Measurements from ENCODE around the gene TRIB2.

Gene TRIB2

GRCh38 chr2:12754643-12755042 is 37.9 kb downstream of the TRIB2 start:
- DNase-seq, result no peak

- no peak for DNase-seq
These were observed 38.6 kb downstream of the TRIB2 start for GRCh38 chr2:12755384-12755783.

GRCh38 chr2:12759248-12759647 is 42.5 kb downstream of the TRIB2 start:
- no peak for DNase-seq

DNA sequence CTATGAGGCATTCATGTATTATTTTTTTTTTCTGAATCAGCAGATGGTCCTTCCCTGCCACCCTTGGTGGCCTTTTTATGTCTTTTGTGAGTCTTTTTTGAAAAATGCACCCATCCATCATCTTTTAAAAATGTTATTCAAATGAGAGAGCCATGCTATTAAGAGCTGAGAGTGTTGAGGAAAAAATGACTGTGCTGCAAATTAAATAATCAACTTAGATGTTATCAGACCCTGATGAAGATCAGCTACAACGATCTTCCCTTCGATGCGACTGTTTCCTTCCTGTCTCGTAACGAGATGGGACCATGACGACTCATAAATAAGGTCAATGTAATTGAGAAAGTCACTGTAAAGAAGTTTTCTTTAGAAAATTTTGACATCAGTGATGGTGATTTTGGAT is 44.4 kb downstream of the TRIB2 start:
- DNase-seq, result no peak

- DNase-seq, result no peak
These were observed 45.6 kb downstream of the TRIB2 start for GRCh38 chr2:12762337-12762736.

- no peak for DNase-seq
These were observed 46.2 kb downstream of the TRIB2 start for GRCh38 chr2:12762976-12763375.

GRCh38 chr2:12763486-12763885 is 46.8 kb downstream of the TRIB2 start:
- DNase-seq, result no peak

DNA sequence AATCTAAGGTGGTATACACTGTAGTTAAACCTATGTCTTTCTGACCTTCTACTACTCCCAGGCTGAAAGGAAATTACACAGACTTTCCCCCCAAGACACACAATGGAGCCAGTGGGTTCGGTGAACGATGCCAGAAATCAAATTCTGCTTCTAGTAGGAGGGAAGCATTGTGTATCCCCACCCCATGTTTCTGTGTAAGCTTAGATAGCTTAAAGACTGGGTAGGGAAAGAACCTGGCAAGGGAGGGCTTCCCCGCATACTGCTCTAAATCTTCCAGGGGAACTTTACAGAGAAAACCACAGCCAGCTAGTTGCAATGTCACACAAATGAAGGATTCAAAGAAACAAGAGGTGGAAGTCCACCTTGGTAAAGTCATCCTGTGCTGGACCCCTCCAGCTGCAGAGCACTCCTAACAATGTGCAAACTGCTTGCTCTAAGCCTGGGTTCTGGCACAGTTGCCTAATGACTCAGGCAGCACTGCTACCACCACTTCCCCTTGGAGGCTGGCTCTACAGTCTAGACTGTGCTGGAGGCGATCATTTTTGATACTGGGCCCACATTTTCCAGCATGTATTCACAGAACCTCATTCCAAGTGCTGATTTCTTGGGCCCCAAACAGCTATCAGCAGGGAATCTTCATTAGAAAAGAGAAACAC is 47.5 kb downstream of the TRIB2 start:
- no peak for DNase-seq

DNA sequence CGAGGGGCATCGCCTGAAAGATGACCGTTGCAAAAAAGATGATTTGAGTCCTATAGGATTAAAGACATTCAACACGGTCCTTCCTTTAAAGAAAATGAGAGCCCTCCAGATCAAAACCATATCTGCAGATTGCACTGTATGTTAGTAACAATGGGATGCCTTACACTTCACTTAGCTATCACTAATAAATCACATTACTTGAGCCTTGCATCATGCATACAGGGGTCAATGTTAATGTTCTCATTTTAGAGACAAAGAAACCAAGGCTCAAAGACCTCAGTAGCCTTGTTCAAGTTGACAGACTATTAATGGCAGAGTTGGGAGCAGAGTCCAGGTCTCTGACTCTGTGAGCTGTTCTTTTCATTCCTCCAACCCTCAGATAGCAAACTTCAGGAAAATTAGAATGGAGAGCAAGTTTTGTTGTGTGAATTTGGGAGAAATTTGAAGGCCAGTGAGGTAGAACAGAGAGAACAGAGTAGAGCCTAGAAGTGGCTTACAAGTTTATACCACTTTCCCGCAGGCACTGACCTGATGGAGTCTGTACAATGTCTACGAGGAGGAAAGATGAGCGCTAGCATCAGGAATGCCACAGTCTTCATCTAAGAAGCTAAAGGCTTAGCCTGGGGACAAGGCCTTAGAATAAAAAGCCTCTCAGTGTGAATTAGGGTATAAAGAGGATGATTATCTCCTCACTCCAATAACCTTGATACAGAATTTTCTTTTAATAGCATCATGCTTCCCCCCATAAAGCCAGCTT is 48.3 kb downstream of the TRIB2 start:
- DNase-seq, result no peak

- no peak for DNase-seq
These were observed 49.7 kb downstream of the TRIB2 start for GRCh38 chr2:12766421-12766879.

GRCh38 chr2:12767541-12767940 is 50.8 kb downstream of the TRIB2 start:
- no peak for DNase-seq

DNA sequence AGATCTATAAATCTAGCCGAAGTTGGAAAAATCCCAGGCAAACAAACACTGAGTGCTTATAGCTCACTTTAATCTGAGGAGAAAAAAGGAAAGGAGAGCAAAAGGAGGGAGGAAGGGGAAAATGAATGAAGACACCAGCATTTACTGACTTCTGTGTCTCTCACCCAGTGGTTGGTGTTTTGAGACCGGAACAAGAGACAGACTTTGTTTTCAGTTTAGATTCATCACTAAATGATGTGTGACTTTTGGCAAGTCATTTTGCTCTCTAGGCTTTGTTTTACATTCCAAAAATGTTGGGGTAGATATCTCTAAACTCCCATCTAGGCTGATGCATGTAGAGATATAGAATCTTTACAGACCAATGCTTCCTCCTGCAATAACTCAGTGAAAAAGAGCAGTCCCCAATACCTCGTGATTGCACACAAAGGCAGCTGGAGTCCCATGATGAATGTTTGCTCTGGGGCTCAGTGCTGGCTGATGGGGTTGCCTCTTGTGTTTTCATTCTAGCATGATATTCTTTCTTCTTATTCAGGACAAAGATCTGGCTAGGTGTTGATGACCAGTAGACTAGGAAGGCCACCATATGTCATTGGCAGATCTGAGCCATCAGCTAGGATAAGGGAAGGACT is 51.4 kb downstream of the TRIB2 start:
- DNase-seq, result no peak

- no peak for DNase-seq
These were observed 52.9 kb downstream of the TRIB2 start for GRCh38 chr2:12769492-12770105.

GRCh38 chr2:12770300-12770968 is 53.7 kb downstream of the TRIB2 start:
- no peak for DNase-seq

GRCh38 chr2:12771154-12771553 is 54.4 kb downstream of the TRIB2 start:
- no peak for DNase-seq

GRCh38 chr2:12773586-12774394 is 57.1 kb downstream of the TRIB2 start:
- no peak for DNase-seq

- DNase-seq, result no peak
These were observed 57.6 kb downstream of the TRIB2 start for GRCh38 chr2:12774395-12774727.

DNA sequence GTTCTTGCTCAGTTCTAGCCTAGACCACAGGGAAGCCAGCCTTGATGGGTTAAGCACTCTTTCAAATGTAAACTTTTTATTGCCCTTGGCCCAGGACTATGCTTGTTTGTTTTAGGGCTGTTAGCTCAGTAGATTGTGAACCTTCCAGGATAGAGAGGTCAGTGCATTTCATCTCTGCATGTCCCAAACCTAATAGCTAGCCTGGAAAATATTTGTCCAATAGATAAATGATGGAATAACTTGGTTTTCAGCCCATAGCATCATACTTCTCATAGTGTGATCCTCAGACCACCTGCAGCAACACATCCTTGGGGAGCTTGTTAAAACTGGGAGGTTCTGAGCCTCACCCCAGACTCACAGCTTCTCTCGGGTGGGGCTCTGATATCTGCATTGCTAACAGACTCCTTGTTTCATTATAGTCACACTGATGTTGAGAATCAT is 59.8 kb downstream of the TRIB2 start:
- DNase-seq, result no peak

GRCh38 chr2:12778369-12778768 is 61.6 kb downstream of the TRIB2 start:
- DNase-seq, result no peak

- DNase-seq, result no peak
These were observed 62.3 kb downstream of the TRIB2 start for GRCh38 chr2:12778811-12779579.

GRCh38 chr2:12781329-12781728 is 64.6 kb downstream of the TRIB2 start:
- DNase-seq, result no peak

Measured in activated T-cell treated with anti-CD3 and anti-CD28 coated beads, Interleukin-2, amount 50 U/mL, for 1 hour (primary cell).